G401.6 (cell line): Measurements from ENCODE around the gene HCFC1R1.
A peak's percentile ranks its signal among the peaks of the same experiment; 100 is the strongest.

Source experiments
- FAIRE-seq: peaks from 2 replicates; lab custom pipeline; 2012; peaks lifted over from hg19 to GRCh38; lab: Jason Lieb, UNC

Gene HCFC1R1

GRCh38 chr16:3019594-3020246, 4.0 kb downstream of the HCFC1R1 start:
- no peak for FAIRE-seq

- FAIRE-seq: no peak
Observed at GRCh38 chr16:3017794-3018506, 5.8 kb downstream of the HCFC1R1 start, which contains the start of gene CLDN6. Gene CLDN6, minus strand, starts transcription at chr16:3018183. Its CDS starts 2,162 bp downstream, at chr16:3016021.

- no peak for FAIRE-seq
Observed at GRCh38 chr16:3017344-3017743, 6.4 kb downstream of the HCFC1R1 start.

- no peak for FAIRE-seq
Observed at GRCh38 chr16:3015865-3016521, 7.7 kb downstream of the HCFC1R1 start.

- peak; percentile 77 for FAIRE-seq
Observed at GRCh38 chr16:3014971-3015370, 8.8 kb downstream of the HCFC1R1 start.

GRCh38 chr16:3013998-3014690, 9.6 kb downstream of the HCFC1R1 start:
- no peak for FAIRE-seq

- FAIRE-seq: no peak
Observed at GRCh38 chr16:3013491-3013951, 10.2 kb downstream of the HCFC1R1 start.

GRCh38 chr16:3012828-3013420, 10.8 kb downstream of the HCFC1R1 start, which contains the start of gene CLDN9:
Gene CLDN9, plus strand, starts transcription at chr16:3012923. Its CDS starts 440 bp downstream, at chr16:3013363.
- FAIRE-seq: no peak

- FAIRE-seq: no peak
Observed at GRCh38 chr16:3012246-3012645, 11.5 kb downstream of the HCFC1R1 start.

GRCh38 chr16:3010510-3010909, 13.2 kb downstream of the HCFC1R1 start:
- FAIRE-seq: no peak

GRCh38 chr16:3009568-3010390, 14.0 kb downstream of the HCFC1R1 start:
- FAIRE-seq: no peak

- no peak for FAIRE-seq
Observed at GRCh38 chr16:3008690-3009037, 15.1 kb downstream of the HCFC1R1 start.

- FAIRE-seq: no peak
Observed at GRCh38 chr16:3007957-3008689, 15.6 kb downstream of the HCFC1R1 start.

GRCh38 chr16:3007059-3007956, 16.4 kb downstream of the HCFC1R1 start:
- no peak for FAIRE-seq

GRCh38 chr16:3004781-3005284, 18.9 kb downstream of the HCFC1R1 start:
- no peak for FAIRE-seq

- FAIRE-seq: no peak
Observed at GRCh38 chr16:3004319-3004718, 19.4 kb downstream of the HCFC1R1 start.

GRCh38 chr16:3003582-3004270, 20.0 kb downstream of the HCFC1R1 start:
- peak; percentile 98 for FAIRE-seq

GRCh38 chr16:3001316-3001715, 22.4 kb downstream of the HCFC1R1 start:
- no peak for FAIRE-seq

- no peak for FAIRE-seq
Observed at GRCh38 chr16:3000540-3000939, 23.2 kb downstream of the HCFC1R1 start.
